Superior temporal gyrus (tissue), 1 donor: ENCODE measurements around the gene CNTNAP2.
"Not testable (repeated sequence)": the region's sequence is repeated elsewhere in the genome, so short reads cannot be mapped to it uniquely, and the experiment has no call there.

Experiments used
- DNase-seq: peaks from one replicate; pipeline ENCODE4 v3.0.0-alpha.2; 2016; ENCODE audit errors: extremely low spot score

CNTNAP2 gene

DNA sequence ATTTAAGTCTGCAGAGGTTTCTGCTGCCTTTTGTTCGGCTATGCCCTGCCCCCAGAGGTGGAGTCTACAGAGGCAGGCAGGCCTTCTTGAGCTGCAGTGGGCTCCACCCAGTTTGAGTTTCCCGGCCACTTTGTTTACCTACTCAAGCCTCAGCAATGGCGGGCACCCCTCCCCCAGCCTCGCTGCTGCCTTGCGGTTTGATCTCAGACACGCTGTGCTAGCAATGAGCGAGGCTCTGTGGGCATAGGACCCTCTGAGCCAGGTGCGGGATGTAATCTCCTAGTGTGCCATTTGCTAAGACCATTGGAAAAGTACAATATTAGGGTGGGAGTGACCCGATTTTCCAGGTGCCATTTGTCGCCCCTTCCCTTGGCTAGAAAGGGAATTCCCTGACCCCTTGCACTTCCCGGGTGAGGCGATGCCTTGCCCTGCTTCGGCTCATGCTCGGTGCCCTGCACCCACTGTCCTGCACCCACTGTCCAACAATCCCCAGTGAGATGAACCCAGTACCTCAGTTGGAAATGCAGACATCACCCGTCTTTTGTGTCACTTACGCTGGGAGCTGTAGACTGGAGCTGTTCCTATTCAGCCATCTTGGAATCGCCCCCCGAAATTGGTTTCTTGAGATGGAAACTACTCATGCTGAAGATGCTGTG, 1621.1 kb downstream of the CNTNAP2 start:
- DNase-seq, result not testable (repeated sequence)

GRCh38 chr7:147742301-147742700, 1625.7 kb downstream of the CNTNAP2 start:
- no peak for DNase-seq

GRCh38 chr7:147756300-147756699, 1639.7 kb downstream of the CNTNAP2 start:
- peak; percentile 45 for DNase-seq

DNA sequence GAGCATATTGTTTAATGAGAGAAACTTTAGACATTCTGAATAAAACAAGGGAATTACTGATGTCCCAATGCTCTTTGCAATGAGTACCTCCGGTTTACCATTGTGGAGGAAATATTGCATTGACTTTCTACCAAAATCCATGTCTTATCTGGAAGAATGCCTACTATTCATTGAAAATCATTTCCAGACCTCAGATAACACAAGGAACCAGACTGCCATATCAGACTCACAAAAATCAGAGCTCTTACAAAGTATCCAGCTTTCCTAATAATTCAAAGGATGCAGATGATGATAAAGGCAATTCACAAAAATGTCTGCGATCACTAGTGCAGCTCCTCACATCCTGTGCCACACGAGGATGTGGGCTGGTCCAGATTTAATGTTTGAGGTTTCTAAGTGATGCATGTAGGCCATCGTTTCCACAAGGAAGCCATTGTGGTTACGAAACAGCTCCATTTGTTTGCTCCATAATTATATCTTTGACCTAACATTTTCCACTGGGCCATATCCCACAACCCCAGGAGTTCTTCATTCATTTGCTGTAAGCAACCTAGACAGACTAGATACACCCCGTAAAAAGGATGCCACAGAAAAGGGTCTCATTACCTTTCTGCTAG, 1642.8 kb downstream of the CNTNAP2 start:
- no peak for DNase-seq

DNA sequence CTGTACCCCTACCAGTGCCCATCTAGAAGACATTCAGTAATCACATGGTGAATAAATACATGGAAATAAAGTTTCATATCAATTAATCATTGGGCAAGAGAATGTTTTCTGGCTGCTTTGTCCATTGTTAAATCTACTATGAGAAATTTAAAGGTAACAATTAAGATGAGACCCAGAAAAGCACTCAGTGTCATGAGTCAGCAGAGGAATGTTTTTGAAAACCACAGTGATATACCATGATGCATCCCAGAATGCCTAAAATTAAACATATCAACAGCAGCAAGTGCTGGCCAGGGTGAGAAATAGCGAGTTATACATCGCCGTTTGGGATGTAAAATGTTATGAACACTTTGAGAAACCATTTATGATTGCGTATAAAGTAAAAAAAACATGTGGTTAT, 1648.7 kb downstream of the CNTNAP2 start:
- DNase-seq, result no peak

DNA sequence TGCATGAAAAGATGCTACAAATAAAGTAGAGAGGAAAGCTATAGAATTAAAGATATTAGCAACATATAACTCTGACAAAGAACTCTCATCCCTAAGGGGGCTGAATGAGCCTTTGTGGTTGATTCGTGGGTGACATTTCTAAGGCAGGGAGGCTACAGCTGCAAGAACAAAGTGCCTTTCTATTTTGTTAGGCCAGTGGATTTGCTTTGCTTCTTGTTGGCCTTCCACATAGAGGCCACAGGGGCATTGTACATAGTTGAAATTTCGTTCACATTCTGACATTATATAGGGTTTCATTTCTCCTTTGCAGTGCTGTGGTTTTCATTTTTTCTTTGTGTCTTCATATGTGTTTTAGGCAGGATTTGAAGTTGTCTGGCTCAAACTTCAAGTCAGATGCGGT, 1654.7 kb downstream of the CNTNAP2 start:
- DNase-seq, result peak; percentile 90

- DNase-seq, result no peak
Measured at GRCh38 chr7:147774461-147774860, 1657.9 kb downstream of the CNTNAP2 start.

- DNase-seq, result peak; percentile 77
Measured at GRCh38 chr7:147775516-147776284, 1659.1 kb downstream of the CNTNAP2 start.

GRCh38 chr7:147777309-147777708, 1660.7 kb downstream of the CNTNAP2 start:
- DNase-seq, result no peak

- DNase-seq, result no peak
Measured at GRCh38 chr7:147779949-147780348, 1663.3 kb downstream of the CNTNAP2 start.

- peak; percentile 22 for DNase-seq
Measured at GRCh38 chr7:147796581-147796980, 1680.0 kb downstream of the CNTNAP2 start.

GRCh38 chr7:147798001-147798400, 1681.4 kb downstream of the CNTNAP2 start:
- no peak for DNase-seq

DNA sequence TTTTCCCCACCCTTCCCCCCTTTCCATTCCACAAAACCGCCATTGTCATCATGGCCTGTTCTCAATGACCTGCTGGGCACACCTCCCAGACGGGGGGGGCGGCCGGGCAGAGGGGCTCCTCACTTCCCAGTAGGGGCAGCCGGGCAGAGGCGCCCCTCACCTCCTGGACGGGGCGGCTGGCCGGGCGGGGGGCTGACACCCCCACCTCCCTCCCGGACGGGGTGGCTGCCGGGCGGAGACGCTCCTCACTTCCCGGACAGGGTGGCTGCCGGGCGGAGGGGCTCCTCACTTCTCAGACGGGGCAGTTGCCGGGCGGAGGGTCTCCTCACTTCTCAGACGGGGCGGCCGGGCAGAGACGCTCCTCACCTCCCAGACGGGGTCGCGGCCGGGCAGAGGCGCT, 1685.2 kb downstream of the CNTNAP2 start:
- not testable (repeated sequence) for DNase-seq

DNA sequence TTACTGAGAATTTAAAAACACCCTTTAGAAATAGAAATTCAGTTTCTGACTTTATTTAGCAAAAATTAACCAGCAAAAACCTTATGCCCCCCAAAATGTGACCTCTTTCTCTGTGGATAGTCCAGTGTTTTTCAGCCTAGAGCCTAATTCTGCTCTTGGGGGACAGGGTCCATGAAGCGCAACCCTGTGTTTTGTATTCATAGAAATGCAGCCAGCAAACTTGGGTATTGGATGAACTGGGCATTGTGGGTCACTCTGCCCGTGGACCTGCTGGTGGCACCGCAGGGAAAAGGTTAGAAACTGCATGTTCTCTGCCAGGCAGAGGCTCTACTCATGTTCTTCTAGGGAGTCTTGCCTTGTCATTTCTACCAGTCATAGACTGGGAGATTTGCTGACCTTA, 1686.5 kb downstream of the CNTNAP2 start:
- no peak for DNase-seq

DNA sequence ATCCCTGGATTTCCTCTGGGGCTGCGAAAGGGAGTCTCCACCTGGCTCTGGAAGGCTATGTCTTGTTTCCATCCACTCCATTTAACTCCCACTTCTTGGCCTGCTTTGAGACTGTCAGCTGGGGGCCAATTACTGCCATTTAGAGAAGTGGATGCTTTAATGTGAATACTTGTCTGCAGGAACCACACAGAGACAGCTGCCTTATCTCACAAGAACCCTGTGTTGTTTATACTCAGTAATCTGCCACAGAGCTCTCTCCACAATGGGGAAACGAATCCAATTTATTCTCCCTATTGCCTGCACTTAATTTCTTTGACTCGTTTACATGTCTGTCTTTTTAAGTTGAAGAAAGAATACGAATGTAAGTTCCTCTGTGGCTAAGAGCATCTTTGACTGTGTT, 1687.0 kb downstream of the CNTNAP2 start:
- no peak for DNase-seq

DNA sequence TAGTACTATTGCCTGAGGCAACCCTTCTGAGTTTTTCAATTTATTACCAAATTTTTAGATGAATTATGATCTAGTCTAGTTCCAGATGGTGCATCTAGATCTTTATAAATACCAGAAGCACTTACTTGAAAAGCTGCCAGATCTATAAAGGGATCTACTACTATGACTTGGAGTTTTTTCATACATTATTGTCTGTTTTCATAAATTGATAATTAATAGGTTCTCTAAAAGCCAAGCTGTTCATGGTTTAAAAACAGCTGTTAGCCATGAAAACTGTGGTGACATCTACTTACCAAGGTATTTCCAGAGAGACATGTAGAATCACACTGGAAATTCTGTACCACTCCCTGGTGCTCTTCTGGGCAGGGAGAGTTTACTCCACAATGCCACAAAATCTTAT, 1687.4 kb downstream of the CNTNAP2 start:
- no peak for DNase-seq

- no peak for DNase-seq
Measured at GRCh38 chr7:147805996-147806576, 1689.5 kb downstream of the CNTNAP2 start.

DNA sequence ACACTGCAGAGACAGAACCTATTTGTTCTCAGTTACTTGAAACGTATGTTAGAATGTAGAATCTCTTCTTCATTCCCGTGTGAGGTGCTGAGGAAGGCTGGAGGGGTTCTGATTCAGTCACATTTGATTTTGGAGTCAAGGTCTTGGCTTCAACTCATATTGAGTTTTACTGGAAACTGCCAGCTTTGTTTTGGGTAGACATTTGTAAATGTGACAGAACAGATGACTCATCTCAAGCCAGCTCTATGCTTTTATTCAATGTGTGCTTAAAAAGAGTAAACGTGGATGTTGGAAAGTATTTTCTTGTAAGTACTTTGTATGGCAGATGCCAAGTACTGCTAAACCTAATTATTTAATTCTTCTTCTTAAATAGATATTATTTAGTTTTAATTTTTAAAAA, 1693.2 kb downstream of the CNTNAP2 start:
- DNase-seq, result peak; percentile 60

- no peak for DNase-seq
Measured at GRCh38 chr7:147810269-147810668, 1693.7 kb downstream of the CNTNAP2 start.

DNA sequence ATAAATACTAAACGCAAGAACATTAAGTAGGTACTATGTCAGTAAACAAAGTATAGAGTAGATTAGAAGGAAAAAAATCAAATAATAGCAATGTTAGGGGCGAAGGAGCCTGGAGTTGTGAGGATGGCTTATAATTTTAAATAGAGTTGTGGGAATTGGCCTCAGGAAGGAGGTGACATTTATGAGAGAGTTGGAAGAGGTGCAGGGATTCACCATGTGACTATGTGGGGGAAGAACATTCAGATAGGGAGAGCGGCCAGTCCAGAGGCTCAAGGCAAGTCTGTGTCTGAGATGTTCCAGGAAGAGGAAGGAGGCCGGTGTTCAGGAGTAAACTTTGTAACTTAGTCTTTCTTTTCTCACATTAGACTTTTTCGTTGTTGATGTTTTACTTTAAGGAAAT, 1695.3 kb downstream of the CNTNAP2 start:
- DNase-seq, result no peak

DNA sequence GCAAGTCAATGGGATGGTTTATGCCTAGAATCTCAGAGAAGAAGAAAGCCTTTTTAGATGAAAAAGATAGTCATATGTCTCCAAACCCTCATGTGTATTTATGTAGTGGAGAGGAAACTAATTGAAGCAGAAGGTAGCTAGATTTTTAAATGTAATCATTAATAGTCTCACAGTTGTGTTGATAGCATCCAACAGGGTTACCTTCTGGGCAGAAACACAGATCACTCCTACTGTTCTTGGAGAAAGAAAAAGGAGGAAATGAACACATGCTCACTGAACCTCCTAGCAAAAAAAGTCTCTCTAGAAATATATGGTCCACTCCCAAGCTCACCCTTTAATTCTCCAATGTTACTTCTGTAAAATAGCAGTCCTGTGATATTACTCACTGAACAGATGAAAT, 1696.7 kb downstream of the CNTNAP2 start:
- DNase-seq, result no peak

GRCh38 chr7:147818317-147818716, 1701.7 kb downstream of the CNTNAP2 start:
- no peak for DNase-seq

GRCh38 chr7:147824671-147825070, 1708.1 kb downstream of the CNTNAP2 start:
- no peak for DNase-seq
